Measurements from ENCODE around the gene KLHL29.

KLHL29 gene

DNA sequence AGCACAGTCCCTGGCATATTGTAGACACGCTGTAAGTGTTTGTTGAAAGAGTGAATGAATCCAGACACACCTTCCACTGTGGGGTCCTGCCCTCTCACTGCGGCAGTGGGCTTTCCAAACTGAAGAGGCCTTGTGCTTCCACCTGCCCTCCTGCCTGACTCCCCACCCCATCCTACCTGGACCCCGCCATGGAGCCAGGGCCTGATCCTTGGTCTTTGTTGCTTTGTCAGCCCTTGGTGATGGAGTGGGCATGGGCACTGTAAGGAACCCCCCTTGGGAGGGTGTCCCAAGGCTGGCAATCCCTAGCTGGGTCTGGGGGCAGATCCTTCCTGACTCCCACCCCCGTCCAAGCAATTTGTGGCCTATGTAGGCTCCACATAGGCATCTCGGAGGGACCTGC is 33.1 kb downstream of the KLHL29 start:
- Histone ChIP-seq H3K27ac (peak overlapping the region in 3 of 21 experiments; percentile 19 to 63 (median 47)), H3K4me3 (no peak overlapping the region)

DNA sequence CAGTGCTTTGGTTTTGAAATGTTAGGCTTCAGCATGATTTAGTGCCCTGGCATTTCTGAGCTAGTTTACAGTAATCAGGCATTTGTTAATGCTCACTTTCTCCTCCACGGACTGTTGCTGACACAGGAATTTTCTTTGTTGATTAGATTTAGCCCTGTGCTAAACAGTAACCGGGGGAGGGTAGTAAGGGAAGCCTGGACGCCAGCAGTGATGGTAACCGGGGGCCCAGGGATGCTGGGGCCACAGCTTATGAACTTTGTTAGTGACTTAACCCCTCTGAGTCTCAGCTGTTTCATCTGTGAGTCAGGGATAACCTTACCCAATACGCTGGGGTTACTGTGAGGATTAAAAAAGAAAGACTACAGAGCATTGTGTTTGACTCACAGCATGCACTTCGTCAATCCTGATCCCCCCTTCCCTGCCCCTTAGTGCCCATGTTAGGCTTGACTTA is 33.5 kb downstream of the KLHL29 start:
- peak overlapping the region in 5 of 21 experiments; percentile 63 to 77 (median 66) for H3K27ac ChIP-seq
- no peak overlapping the region for H3K4me3 ChIP-seq

DNA sequence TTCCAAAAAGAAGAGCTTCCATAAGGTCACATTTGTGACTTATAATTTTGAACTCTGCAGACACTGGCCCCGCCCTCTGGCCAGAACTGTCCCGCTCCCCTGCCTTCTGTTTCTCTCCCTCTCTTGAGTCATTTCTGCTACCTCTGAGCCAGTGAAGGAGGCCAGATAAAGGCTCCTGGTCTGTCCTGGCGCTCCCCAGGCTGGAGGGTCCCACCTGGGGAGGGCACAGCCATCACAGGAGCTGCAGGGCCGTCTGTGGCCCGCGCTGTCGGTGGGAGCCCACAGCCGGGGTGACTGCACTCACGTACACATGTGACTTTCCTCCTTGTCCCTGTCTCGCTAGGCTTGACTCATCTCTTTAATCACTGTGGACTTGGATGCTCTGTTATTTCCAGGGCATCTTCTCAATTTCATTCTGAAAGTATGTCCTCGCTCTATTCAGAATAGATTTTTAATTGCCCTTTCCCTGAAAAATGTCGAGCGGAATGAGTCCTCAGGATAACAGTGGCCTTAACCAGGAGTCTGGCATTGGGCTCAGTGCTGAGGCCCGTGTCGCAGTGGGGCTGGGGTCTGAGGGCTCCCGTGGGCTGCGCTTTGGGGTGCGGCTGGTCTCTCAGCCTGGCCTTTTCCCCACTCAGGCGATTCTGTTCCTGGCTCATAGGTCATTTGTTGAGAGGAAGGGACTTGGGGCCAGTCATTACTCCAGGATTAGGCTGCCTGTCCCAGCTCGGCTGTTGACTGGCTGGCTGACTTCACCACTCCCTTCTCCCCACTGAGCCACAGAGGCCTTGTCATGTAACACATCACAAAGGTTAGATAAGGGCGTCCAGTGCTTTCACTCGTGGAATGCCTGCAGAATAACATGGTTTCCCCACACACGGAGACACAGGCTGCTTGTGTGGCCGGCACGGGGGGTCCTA is 34.5 kb downstream of the KLHL29 start:
- Histone ChIP-seq H3K27ac (peak overlapping the region in 6 of 21 experiments; percentile 2 to 77 (median 66)), H3K4me3 (no peak overlapping the region)

DNA sequence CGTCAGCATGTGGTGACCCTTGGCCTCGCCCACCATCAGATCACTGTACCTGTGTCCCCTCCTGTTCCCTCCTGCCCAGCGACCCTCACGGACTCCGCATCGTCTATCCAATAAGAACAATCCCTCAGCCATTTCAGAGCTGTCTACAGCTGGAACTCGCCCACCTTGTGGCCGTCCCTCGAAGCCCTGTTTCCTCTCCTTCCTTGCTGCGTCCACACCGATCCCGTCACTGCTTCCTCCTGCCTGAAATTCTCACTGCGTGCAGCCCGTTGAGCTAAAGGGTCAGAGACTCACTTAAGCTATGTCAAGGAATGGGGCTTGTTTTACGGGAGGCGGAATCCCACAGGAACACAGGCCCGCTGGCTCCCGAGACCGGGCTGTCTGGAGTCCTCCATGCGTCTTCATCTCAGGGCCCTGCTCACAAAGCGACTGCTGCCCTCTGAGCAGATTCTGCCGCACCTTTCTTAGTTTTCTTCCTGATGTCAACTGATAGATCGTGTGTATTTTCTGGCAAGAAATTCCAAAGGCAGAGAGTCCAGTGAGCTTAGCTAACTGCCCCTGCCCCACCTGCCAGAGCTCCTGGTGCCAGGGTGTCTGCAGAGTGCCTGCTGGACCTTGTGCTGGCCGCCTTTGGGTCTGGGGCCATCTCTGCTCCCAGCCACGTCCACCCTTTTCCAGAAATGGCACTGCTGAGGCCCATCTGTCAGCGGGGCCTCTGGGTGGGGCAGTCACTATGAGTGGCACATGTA is 35.3 kb downstream of the KLHL29 start:
- H3K4me3 ChIP-seq: no peak overlapping the region
- peak overlapping the region in 2 of 21 experiments; percentile 63 to 71 for H3K27ac ChIP-seq

DNA sequence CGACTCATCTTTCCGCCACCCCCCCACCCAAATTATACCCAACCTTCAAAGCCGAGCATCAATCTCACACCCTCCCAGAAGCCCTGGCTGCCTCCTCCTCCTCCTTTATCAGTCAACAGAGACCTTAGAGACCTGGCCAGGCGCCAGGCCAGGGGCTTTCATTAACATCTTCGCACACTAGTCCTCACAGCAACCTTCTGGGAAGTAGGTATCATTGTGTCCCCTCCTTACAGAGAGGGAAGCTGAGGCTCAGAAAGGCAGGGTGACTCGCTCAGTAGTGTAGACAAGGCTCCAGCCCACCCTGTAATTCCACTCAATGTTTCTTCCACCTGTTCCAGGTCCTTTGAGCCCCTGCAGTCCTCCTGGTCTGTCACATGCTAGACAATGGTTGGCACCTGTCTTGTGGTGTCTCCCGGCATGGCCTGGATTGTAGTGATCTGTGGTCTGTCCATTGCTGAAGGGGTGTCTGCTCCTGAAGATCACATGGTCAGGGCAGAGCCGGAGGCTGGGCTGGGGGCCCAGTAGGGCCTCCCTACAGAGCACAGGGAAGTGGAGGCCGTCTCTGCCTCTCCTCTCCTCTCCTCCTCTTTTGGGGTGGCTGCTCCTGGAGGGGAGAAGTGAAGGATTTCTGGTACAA is 36.0 kb downstream of the KLHL29 start:
- H3K27ac ChIP-seq: no peak overlapping the region
- H3K4me3 ChIP-seq: no peak overlapping the region

DNA sequence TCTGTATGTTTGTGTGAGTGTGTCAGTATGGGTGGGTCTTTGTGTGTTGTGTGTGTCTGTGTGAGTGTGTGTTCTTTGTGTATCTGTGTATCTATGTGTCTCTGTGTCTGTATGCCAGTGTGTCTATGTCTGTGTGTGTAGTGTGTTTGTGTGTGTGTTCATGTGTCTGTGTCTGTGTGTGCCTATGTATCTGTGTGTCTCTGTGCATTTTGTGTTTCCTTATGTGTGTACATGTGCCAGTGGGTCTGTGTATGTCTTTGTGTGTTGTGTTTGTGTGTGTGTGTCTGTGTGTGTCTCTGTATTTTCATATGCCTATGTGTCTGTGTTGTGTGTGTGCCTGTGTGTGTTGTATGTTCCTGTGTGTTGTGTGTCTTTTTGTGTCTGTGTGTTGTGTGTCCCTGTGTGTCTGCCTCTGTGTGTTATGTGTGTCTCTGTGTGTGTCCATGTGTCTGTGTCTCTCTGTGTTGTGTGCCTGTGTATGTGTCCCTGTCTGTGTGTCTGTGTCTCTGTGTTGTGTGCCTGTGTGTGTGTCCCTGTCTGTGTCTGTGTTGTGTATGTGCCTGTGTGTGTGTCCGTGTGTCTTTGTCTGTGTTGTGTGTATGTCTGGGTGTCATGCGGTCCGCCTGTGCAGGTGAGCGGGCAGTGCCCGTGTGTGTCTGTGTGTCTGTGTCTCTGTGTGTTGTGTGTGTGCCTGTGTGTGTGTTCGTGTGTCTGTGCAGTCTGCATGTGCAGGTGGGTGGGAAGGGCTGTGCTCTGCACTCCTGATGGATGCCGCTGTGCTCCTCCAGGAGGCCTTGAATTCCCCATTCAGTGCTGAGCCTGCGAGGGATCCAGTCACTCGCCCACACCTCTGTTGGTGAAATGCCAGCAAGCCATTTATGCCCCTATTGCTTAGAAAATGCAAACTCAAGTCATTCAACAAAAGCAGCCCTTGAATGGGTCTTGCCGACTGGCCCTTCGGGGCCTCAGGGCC is 37.4 kb downstream of the KLHL29 start:
- no peak overlapping the region for H3K27ac ChIP-seq
- H3K4me3 ChIP-seq: no peak overlapping the region

DNA sequence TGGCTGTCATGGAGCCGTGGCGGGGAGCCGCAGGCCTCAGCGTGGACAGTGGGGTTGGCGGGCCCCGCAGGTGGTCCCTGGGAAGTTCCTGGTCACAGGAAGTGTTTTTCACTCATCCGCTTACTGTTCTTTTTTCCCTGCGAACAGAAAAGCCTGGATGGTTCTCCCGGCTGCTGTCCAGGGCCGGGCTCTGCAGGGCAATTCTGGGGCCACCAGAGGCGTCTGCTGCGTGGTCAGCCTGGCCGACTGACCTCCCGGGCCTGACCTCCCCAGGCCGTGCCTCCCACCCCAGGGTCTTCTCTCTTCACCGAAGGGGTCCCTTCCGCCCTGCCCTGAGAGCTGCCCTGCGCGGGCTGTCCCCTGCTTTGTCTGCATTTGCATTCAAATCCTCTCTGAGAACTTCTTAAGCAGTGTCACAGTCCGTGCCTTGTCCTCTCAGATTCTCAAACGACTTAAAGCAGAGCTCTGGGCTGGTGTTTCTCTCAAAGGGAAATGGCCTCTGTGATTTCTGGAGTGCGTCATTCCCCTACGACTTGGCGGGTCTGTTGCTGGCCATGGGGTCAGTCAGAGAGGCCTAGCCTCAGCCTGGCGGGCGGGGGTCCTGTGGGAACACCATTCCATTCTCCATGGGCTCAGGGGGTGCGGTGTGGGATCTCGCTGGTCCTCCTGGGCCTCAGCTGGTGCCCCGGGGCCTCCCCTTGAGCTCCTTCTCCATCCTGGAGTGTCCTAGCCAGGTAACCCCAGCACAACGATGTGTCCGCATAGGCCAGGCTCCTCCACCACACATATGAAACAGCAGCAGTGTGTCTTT is 38.3 kb downstream of the KLHL29 start:
- Histone ChIP-seq H3K27ac (no peak overlapping the region), H3K4me3 (no peak overlapping the region)

DNA sequence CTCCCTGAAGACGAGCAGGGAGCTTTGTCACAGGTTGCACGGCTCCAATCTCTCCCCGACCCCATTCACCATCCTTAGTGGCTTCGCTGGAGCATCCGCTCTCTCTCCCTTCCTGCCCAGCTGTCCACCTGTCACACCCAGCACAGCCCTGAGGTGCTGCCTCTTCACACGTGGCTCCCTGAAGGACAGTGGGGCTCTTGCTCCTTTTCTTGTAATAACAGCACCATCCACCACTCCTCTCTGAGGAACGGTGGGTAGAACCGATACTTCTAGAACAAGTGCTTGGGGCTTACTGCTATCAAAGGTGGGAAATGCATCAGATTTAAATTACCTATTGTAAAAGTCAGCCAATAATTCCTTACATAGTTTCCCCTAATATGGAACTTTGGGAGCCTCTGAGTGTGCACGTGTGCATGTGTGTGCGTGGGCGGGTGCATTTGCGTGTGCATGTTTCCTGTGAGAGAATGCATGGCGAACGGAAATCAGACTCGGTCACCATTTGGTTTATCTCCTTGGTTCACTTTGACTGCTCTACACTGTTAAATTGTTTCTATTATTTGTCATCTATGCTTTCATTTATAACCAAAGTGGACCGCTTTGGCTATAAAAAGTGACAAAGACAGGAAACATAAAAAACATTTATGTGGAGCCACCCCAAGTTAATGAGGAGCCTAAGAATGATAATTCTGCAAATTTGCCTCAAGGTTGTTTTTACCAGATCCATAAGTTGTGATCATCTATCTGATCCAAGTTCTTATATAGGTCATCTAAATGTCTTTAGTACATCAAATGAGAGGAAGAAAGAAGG is 39.1 kb downstream of the KLHL29 start:
- H3K27ac ChIP-seq: no peak overlapping the region

DNA sequence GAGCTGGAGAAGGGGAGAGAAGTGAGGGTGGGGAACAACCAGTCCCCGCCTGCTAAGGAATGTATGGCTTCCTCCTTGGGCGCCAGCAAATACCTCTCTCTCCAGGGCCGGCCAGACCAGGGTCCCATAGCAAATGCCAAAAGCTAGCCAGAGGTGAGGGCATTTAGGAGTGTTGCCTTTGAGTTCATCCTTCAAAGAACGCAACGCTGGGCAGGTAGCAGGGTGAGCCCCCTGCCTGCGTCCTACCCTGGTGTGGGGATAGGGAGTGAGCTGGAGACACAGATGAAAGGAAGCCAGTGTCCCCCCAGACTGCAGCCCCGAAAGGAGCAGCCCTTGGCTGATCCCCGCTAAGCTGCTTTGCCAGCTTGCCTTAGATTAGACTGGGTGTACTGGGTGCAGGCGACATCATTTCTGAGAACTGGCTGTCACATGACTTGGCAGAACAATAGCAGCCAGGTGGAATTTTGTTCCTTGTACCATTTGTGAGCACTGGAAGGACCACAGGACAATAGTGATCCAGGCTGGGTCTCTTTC is 40.4 kb downstream of the KLHL29 start:
- H3K4me3 ChIP-seq: no peak overlapping the region
- H3K27ac ChIP-seq: no peak overlapping the region

More for the DNA sequence above, 39.1 kb downstream of the KLHL29 start:
- no peak overlapping the region for H3K4me3 ChIP-seq

DNA sequence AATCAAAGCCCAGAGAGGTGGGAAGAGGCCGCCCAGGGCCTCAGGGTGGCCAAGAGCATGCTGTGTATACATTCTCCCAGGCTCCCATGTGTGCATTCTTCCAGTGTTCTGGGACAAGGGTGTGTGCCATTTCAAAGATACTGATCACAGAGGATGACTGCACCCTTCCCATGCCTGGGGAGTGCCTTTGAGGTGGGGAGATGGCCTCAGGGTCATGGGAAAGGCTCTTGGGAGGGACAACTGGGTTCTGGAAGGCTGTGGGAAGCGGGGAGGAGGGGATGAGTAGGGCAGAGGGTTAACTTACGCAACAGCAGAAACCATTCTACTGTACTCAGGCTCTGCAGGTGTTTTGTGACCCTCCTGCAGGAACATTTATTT is 40.9 kb downstream of the KLHL29 start:
- Histone ChIP-seq H3K4me3 (no peak overlapping the region), H3K27ac (peak overlapping the region in 2 of 21 experiments; percentile 3 to 19)

DNA sequence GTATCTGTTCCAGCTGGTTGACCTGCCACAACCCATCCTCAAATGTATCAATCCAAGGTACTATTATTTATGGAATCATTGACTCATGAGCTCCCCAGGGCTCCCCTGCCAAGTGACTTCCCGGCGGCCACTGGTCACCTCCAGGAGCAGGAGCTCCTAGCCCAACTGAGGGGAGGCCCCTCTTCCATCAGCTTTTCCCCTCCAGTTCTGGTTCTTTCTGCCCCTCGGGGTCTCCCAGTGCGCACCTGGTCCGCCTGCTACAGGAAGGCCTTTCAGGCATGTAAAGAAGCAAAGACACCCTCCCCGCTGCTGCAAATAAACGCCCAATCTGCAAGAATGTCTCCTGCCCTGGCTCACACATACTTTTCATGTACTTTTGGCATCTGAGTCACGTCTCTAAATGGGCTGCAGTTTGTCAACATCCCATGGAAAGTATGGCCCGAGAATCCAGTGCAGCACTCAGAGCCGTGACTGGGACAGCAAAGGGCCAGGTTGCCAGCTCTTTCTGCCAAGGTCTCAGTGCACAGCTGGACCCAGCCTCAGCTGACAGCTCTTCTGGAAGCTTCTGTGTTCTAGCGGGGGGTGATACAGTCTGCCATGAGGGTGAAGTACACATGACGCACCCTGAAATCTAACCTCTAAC is 41.4 kb downstream of the KLHL29 start:
- H3K27ac ChIP-seq: peak overlapping the region in 2 of 21 experiments; percentile 3 to 19
- no peak overlapping the region for H3K4me3 ChIP-seq

DNA sequence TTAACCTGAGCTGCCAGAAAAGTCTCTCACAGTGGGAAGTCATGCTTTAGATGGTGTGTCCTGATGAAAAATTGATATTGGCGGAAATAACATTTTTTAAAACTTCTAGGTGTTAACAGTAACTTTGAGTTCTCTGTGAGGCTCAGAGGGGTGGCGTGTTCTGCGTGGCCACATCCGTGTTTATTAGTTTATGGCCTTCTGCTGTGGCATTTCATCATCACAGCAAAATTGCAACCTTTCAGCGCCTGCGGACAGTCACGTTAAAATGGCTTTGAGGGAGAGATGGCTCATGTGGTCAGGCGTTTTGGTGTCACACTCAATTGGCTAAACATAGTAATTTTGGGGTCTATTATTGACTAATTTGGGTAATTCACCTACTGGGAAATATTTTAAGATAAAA is 42.4 kb downstream of the KLHL29 start:
- no peak overlapping the region for H3K4me3 ChIP-seq
- H3K27ac ChIP-seq: no peak overlapping the region

DNA sequence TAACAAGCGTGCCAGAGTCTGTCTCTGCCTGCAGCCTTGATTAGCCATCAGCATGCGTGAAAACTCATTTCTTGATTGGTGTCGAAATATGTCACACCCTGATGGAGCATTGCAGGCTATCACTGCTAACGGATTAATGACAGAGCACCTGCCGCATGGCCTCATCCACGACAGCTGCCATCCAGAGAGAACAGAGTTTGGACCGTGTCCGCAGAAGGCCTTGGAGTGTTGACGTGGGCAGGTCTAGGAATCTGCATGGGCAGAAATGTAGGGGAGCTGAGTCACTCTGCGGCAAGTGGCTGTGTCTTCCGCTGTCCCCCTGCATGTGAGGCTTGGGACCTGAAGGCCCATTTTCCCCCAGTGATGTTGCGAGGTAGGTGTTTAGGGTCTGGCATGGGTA is 43.0 kb downstream of the KLHL29 start:
- no peak overlapping the region for H3K27ac ChIP-seq
- no peak overlapping the region for H3K4me3 ChIP-seq

DNA sequence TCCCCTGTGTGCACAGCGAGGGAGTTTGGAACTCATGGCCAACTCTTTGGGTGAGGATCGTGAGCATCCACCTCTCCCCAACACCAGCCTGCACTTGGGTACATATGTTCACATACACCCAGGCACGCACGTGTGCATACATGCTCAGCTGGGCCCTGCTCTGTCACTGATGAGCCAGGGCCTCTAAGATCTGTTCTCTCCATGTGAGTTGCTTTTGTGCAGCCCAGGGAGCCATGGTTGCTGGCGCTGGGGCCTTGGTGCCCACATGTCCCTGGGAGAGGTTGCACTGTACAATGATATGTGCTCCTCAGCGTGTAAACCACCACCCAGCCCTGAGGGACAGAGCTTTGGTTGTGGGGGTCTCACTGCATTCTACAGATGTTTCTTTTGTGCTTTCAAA is 44.1 kb downstream of the KLHL29 start:
- Histone ChIP-seq H3K4me3 (no peak overlapping the region), H3K27ac (no peak overlapping the region)

DNA sequence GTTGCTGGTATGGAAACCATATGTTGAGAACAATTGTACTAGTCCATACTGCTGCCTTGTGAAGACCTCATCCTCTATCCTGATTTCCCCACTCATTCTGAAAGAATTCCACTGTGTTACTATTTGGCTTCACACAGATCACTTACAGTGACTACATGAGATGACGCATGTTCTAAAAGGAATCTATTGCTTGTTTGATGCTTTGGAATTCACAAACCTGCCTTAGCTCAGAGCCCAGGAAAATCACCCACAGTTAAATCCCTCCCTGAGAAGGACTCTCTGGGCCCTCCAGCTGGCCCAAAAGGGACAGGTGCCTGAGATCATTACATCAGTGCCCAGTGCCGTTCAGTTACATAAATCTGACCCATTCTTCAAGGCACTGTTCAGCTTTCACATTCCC is 45.3 kb downstream of the KLHL29 start:
- no peak overlapping the region for H3K4me3 ChIP-seq
- no peak overlapping the region for H3K27ac ChIP-seq

DNA sequence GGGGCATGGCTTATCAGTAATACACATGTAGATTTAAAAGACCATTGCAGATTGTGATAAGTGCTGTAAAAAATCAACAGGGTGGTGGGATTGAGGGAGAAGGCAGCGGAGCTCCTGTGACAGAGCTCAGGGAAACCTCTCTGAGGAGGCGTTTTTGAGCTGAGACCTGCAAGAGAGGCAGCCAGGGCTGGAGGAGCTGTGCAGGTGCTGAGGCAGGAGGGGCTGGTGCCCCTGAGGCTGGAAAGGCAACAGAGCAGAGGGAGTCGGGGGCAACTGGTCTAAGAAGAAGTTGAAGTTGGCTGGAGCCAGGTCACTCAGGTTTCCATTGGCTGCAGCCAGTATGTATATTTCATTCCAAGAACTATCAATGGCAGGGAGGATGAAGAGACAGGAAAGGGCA is 47.6 kb downstream of the KLHL29 start:
- Histone ChIP-seq H3K4me3 (no peak overlapping the region), H3K27ac (no peak overlapping the region)

DNA sequence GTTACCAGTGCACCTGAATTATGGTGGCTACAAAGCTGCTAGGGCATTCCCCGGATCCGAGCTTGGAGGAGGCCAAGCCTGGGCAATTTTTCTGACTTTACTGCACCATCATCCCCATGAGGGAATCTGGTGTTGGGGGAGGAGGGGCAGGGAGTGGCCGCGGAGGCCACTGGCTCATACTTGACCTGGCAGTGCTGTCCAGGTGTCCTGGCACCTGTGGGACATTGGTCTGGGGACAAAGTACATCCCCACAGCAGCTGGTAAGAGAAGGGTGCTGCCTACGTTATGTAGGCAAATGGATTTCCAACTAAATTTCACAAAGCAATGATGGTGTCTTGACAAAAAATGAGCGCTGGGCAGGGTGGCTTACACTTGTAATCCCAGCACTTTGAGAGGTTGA is 48.3 kb downstream of the KLHL29 start:
- H3K4me3 ChIP-seq: no peak overlapping the region
- H3K27ac ChIP-seq: no peak overlapping the region
